GM21515 (cell line): ENCODE data around the gene RMDN3.

Experiments used
- ATAC-seq: cut with Tn5 transposase; IDR thresholded peaks from one replicate; pipeline ENCODE4 v1.9.1; 2021; ENCODE audit not compliant: unreplicated experiment

Gene RMDN3

GRCh38 chr15:40773496-40773895 lies 18.4 kb upstream of the RMDN3 start:
- ATAC-seq: no peak

- ATAC-seq: no peak
Observed at GRCh38 chr15:40772014-40772413, 17.0 kb upstream of the RMDN3 start.

GRCh38 chr15:40771242-40771641 lies 16.2 kb upstream of the RMDN3 start:
- ATAC-seq: no peak

- no peak for ATAC-seq
Observed at GRCh38 chr15:40770147-40770721, 15.2 kb upstream of the RMDN3 start.

GRCh38 chr15:40769274-40770146 lies 14.5 kb upstream of the RMDN3 start, which contains the start of gene C15orf62:
Gene C15orf62 (plus strand): TSS chr15:40769980. CDS start chr15:40770496, 516 bp downstream.
- peak; percentile 35 for ATAC-seq

GRCh38 chr15:40768521-40769273 lies 13.6 kb upstream of the RMDN3 start:
- ATAC-seq: no peak

GRCh38 chr15:40767838-40768500 lies 12.9 kb upstream of the RMDN3 start:
- ATAC-seq: no peak

- ATAC-seq: no peak
Observed at GRCh38 chr15:40766906-40767837, 12.1 kb upstream of the RMDN3 start.

GRCh38 chr15:40766194-40766815 lies 11.3 kb upstream of the RMDN3 start:
- ATAC-seq: no peak

GRCh38 chr15:40764629-40765103 lies 9.6 kb upstream of the RMDN3 start:
- no peak for ATAC-seq

- ATAC-seq: peak; percentile 52
Observed at GRCh38 chr15:40763801-40764628, 9.0 kb upstream of the RMDN3 start, which contains the start of gene GCHFR. Gene GCHFR (plus strand): TSS chr15:40764068. CDS start chr15:40764181, 113 bp downstream.

- ATAC-seq: peak; percentile 11
Observed at GRCh38 chr15:40762919-40763800, 8.1 kb upstream of the RMDN3 start.

GRCh38 chr15:40759961-40760360 lies 4.9 kb upstream of the RMDN3 start:
- ATAC-seq: no peak

- no peak for ATAC-seq
Observed at GRCh38 chr15:40756938-40757337, 1.9 kb upstream of the RMDN3 start.

GRCh38 chr15:40755812-40756208 lies 756 bp upstream of the RMDN3 start:
- ATAC-seq: no peak

GRCh38 chr15:40754574-40754882 lies 526 bp downstream of the RMDN3 start:
- ATAC-seq: peak; percentile 3

- no peak for ATAC-seq
Observed at GRCh38 chr15:40751745-40752144, 3.3 kb downstream of the RMDN3 start.

- no peak for ATAC-seq
Observed at GRCh38 chr15:40750885-40751284, 4.2 kb downstream of the RMDN3 start.
